Ishikawa (cell line): ENCODE results near the gene PACSIN1.

Experiments
- CEBPB ChIP-seq: IDR thresholded peaks from 2 replicates; pipeline ENCODE4 v1.6.1; 2012
- CREB1 ChIP-seq: IDR thresholded peaks from 2 replicates; pipeline ENCODE4 v1.6.1; 2012; ENCODE audit warnings: low read depth
- EGR1 ChIP-seq: IDR thresholded peaks from 2 replicates; pipeline ENCODE4 v1.6.1; 2012
- EP300 ChIP-seq: IDR thresholded peaks from 2 replicates; pipeline ENCODE4 v1.6.1; 2012; ENCODE audit warnings: borderline replicate concordance
- FOXM1 ChIP-seq: IDR thresholded peaks from 2 replicates; pipeline ENCODE4 v1.6.1; 2012; ENCODE audit warnings: low read depth, borderline replicate concordance
- MAX ChIP-seq: IDR thresholded peaks from 2 replicates; pipeline ENCODE4 v1.6.1; 2012
- NFIC ChIP-seq: IDR thresholded peaks from 2 replicates; pipeline ENCODE4 v1.6.1; 2012
- RAD21 ChIP-seq: IDR thresholded peaks from 2 replicates; pipeline ENCODE4 v1.6.1; 2012; ENCODE audit warnings: low read depth
- REST ChIP-seq: IDR thresholded peaks from 2 replicates; pipeline ENCODE4 v1.6.1; 2012; ENCODE audit warnings: low read depth, mild to moderate bottlenecking
- TAF1 ChIP-seq: IDR thresholded peaks from 2 replicates; pipeline ENCODE4 v1.6.1; 2012; ENCODE audit warnings: low read depth, mild to moderate bottlenecking
- TCF12 ChIP-seq: IDR thresholded peaks from 2 replicates; pipeline ENCODE4 v1.6.1; 2012; ENCODE audit warnings: low read depth
- TEAD4 ChIP-seq: IDR thresholded peaks from 2 replicates; pipeline ENCODE4 v1.6.1; 2012
- USF1 ChIP-seq: IDR thresholded peaks from 2 replicates; pipeline ENCODE4 v1.6.1; 2012
- YY1 ChIP-seq: IDR thresholded peaks from 2 replicates; pipeline ENCODE4 v1.6.1; 2012; ENCODE audit warnings: low read depth
- ZBTB7A ChIP-seq: IDR thresholded peaks from 2 replicates; pipeline ENCODE4 v1.6.1; 2012; ENCODE audit warnings: low read depth

Gene PACSIN1

GRCh38 chr6:34517461-34517881, 51.6 kb downstream of the PACSIN1 start:
- TF ChIP-seq RAD21 = no peak
- TF ChIP-seq CEBPB = no peak
- no peak for TF ChIP-seq EGR1
- TF ChIP-seq FOXM1 = no peak
- TF ChIP-seq EP300 = no peak
- TF ChIP-seq TAF1 = no peak
- TF ChIP-seq REST = no peak
- TF ChIP-seq MAX = no peak
- TF ChIP-seq TCF12 = no peak
- TF ChIP-seq YY1 = no peak
- no peak for TF ChIP-seq CREB1
- TF ChIP-seq NFIC = no peak

- TF ChIP-seq TCF12 (no peak), RAD21 (no peak), CEBPB (no peak), NFIC (no peak), MAX (no peak)
Observed at GRCh38 chr6:34517966-34518365, 52.1 kb downstream of the PACSIN1 start.

- TF ChIP-seq NFIC (0 out of 2 replicates have a peak, but pooled peaks have one; percentile 21), EP300 (no peak), TAF1 (no peak)
Observed at GRCh38 chr6:34518669-34519365, 52.9 kb downstream of the PACSIN1 start.

- TF ChIP-seq CREB1 = no peak
- no peak for TF ChIP-seq TEAD4
- TF ChIP-seq REST = no peak
- no peak for TF ChIP-seq FOXM1
- TF ChIP-seq USF1 = no peak
- no peak for TF ChIP-seq NFIC
- no peak for TF ChIP-seq EGR1
- TF ChIP-seq EP300 = no peak
- no peak for TF ChIP-seq YY1
Observed at GRCh38 chr6:34519971-34520644, 54.2 kb downstream of the PACSIN1 start.

- TF ChIP-seq REST (no peak), YY1 (no peak), CREB1 (no peak), ZBTB7A (no peak), TEAD4 (no peak), MAX (no peak), FOXM1 (no peak), USF1 (no peak), EGR1 (no peak), RAD21 (no peak), CEBPB (no peak), NFIC (no peak), TAF1 (no peak), TCF12 (no peak)
Observed at GRCh38 chr6:34520645-34521462, 55.0 kb downstream of the PACSIN1 start.
